ENCODE measurements around the gene PDXK.

DNA sequence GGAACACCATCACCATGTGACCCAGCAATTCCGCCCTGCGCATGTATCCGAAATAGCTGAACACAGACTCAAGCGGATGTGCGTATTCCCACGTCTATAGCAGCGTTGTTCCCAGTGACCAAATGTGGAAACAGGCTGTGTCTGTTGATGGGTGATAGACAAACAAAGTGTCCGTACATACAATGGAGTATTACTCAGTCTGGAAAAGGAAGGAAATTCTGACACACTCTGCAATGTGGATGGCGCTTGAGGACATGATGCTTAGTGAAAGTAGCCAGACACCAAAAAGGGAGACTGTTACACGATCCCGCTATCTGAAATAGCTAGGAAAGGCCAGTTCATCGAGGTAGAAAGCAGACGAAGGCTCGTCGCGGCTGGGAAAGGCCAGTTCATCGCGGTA, 25.8 kb downstream of the PDXK start:
- TF ChIP-seq, protein P1, sequence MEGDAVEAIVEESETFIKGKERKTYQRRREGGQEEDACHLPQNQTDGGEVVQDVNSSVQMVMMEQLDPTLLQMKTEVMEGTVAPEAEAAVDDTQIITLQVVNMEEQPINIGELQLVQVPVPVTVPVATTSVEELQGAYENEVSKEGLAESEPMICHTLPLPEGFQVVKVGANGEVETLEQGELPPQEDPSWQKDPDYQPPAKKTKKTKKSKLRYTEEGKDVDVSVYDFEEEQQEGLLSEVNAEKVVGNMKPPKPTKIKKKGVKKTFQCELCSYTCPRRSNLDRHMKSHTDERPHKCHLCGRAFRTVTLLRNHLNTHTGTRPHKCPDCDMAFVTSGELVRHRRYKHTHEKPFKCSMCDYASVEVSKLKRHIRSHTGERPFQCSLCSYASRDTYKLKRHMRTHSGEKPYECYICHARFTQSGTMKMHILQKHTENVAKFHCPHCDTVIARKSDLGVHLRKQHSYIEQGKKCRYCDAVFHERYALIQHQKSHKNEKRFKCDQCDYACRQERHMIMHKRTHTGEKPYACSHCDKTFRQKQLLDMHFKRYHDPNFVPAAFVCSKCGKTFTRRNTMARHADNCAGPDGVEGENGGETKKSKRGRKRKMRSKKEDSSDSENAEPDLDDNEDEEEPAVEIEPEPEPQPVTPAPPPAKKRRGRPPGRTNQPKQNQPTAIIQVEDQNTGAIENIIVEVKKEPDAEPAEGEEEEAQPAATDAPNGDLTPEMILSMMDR (conservative IDR thresholded peaks at IDR 0.05 in 1 of 2, IDR thresholded peaks at IDR 0.05 in 1 of 2; ENCODE audit: extremely low read depth in 1 of 2, insufficient read depth in 1 of 2, low read depth in 1 of 2, low read length in 2 of 2) = no peak
- TF ChIP-seq EZH2 (IDR thresholded peaks at IDR 0.05; ENCODE audit: borderline replicate concordance, low read length) = no peak

All from mammary epithelial cell (primary cell).